Placental epithelial cell (primary cell): ENCODE results near the gene GAD1. TPM values are rescaled to one million over a fixed set of nuclear protein-coding genes. Genes with fewer than 3 reads are reported as not detected.

Experiments
- small RNA-seq: library from RNA; depleted of rRNA; stranded (forward); fragments of <200 nt; gene quantifications from one replicate; pipeline ENCODE3, GENCODE V24; 2012
- total RNA-seq: library from RNA; depleted of rRNA; stranded (reverse); fragments of >200 nt; gene quantifications from 2 replicates; pipeline ENCODE4 v1.2.3, GENCODE V29; 2012

Gene GAD1
- total RNA-seq, result 1.3 and 4.3 TPM in 2 replicates

GRCh38 chr2:170816504-170817092 is at the start of gene GAD1:
Gene GAD1 (plus strand): TSS chr2:170816887. CDS start chr2:170818592, 1,705 bp downstream.

GRCh38 chr2:170770008-170770605 is 46.6 kb upstream of the GAD1 start, which contains the start of gene ERICH2:
Gene ERICH2 (plus strand): TSS chr2:170770378. CDS start chr2:170770682, 304 bp downstream.

Small RNAs within 50 kb of the gene (small RNA-seq; reads per million reads assigned to genes)
- not detected for gene RF00019

Other genes starting within 250 kb of the GAD1 start
- not detected in 2 replicates for gene SP5, start 101.5 kb upstream of the GAD1 start, total RNA-seq
- not detected in 2 replicates for gene ERICH2, start 46.5 kb upstream of the GAD1 start, total RNA-seq
- gene GORASP2, start 112.4 kb downstream of the GAD1 start, total RNA-seq, result 52.6 and 87.4 TPM in 2 replicates